ENCODE measurements around the gene CUL5.

DNA sequence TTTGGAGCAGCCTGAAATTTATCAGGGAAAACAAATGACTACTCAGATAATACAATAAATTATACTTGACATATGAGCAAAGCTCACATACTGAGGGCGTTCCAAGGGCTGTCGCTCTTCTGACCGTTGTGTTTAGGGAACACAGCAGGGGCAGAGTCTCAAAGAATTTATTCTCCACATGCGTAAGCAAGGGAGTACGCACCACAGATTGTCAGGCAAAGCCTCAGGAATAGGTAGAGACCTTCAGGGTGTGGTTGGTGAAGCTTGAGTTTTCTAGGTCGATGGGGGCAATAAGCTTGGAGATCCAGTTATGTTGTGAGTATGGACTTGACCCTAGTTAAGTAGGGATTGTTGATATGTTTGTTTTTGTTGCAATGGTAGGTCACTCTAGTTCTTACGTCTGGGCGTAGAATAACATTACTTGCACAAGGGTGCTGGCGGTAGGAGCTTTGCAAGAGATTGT lies 113.5 kb downstream of the CUL5 start:
- TF ChIP-seq, protein P1, sequence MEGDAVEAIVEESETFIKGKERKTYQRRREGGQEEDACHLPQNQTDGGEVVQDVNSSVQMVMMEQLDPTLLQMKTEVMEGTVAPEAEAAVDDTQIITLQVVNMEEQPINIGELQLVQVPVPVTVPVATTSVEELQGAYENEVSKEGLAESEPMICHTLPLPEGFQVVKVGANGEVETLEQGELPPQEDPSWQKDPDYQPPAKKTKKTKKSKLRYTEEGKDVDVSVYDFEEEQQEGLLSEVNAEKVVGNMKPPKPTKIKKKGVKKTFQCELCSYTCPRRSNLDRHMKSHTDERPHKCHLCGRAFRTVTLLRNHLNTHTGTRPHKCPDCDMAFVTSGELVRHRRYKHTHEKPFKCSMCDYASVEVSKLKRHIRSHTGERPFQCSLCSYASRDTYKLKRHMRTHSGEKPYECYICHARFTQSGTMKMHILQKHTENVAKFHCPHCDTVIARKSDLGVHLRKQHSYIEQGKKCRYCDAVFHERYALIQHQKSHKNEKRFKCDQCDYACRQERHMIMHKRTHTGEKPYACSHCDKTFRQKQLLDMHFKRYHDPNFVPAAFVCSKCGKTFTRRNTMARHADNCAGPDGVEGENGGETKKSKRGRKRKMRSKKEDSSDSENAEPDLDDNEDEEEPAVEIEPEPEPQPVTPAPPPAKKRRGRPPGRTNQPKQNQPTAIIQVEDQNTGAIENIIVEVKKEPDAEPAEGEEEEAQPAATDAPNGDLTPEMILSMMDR (conservative IDR thresholded peaks at IDR 0.05 in 1 of 2, IDR thresholded peaks at IDR 0.05 in 1 of 2; ENCODE audit: low read depth in 1 of 2, low read length in 2 of 2) = no peak
- no peak for TF ChIP-seq EZH2 (IDR thresholded peaks at IDR 0.05; ENCODE audit: low read length, missing control alignments)

Measured in fibroblast of lung (primary cell).